ENCODE data around the gene POTEE. TPM values are rescaled to one million over a fixed set of nuclear protein-coding genes. Genes with fewer than 3 reads are reported as not detected.
A peak's percentile ranks its signal among the peaks of the same experiment; 100 is the strongest.
"Not testable (repeated sequence)": the region's sequence is repeated elsewhere in the genome, so short reads cannot be mapped to it uniquely, and the experiment has no call there.

Gene POTEE
- total RNA-seq (2021) (2.1 to 2.6 TPM (median 2.2 TPM) in 3 replicates), Bru-seq, nascent RNA (percentile 62 among the genes with signal in this experiment)
- long read RNA-seq, experiment 1 = 0 reads
- long read RNA-seq, experiment 2 = 0 reads
- long read RNA-seq, experiment 3 = 0 reads

GRCh38 chr2:131209030-131209772, at the start of gene POTEE:
Gene POTEE, plus strand, starts transcription at chr2:131209536. Its CDS starts 8,867 bp downstream, at chr2:131218403.
- ATAC-seq = peak; percentile 82
- H3K27ac Mint-ChIP-seq; H3K4me1 Mint-ChIP-seq; H3K27me3 Mint-ChIP-seq (ENCODE audit: low read depth); H3K9me3 Mint-ChIP-seq; DNase-seq (ENCODE audit: low spot score); CTCF ChIA-PET; H3K36me3 Mint-ChIP-seq: not testable (repeated sequence)
- H3K4me3 Mint-ChIP-seq = peak within 1 kb of the TSS; percentile 65
- POLR2A ChIA-PET = interaction anchor here (1.1 kb wide), 1 partner anchor 1080 kb away, joined by 6 read pairs; the partner anchor contains the start of gene POTEF

- H3K4me3 Mint-ChIP-seq; ATAC-seq; H3K27ac Mint-ChIP-seq; H3K36me3 Mint-ChIP-seq; POLR2A ChIA-PET; H3K4me1 Mint-ChIP-seq; H3K9me3 Mint-ChIP-seq; H3K27me3 Mint-ChIP-seq (ENCODE audit: low read depth); DNase-seq (ENCODE audit: low spot score): not testable (repeated sequence)
- CTCF ChIA-PET = interaction anchor here (0.8 to 1.3 kb wide), 2 partner anchors 8 to 11 kb away, joined by 3 to 6 read pairs; no protein-coding TSS in a partner anchor
Measured at GRCh38 chr2:131165562-131165961, 43.8 kb upstream of the POTEE start.

- POLR2A ChIA-PET = no interaction called here
- ATAC-seq (no peak), DNase-seq (ENCODE audit: low spot score) (no peak)
- H3K27ac Mint-ChIP-seq = no peak overlapping the region
- no peaks in the 10 kb centered on the region for H3K27me3 Mint-ChIP-seq (ENCODE audit: low read depth)
- H3K9me3 Mint-ChIP-seq = peaks cover 3% of the 10 kb centered on the region; the same call in 1 of the 2 replicates
- no peaks in the 10 kb centered on the region for H3K36me3 Mint-ChIP-seq
- TF ChIP-seq ZNF416 (CRISPR knock-in tag; IDR thresholded peaks at IDR 0.05) = no peak
- no peak for TF ChIP-seq CREM (CRISPR knock-in tag; IDR thresholded peaks at IDR 0.05)
- TF ChIP-seq ZNF281 (CRISPR knock-in tag; IDR thresholded peaks at IDR 0.05) = no peak
- no peak for TF ChIP-seq ZNF232 (CRISPR knock-in tag; IDR thresholded peaks at IDR 0.05)
- H3K4me3 Mint-ChIP-seq = no peak overlapping the region
- H3K4me1 Mint-ChIP-seq = peaks cover 3% of the 10 kb centered on the region; the same call in 1 of the 2 replicates
- CTCF ChIA-PET = interaction anchor here (1.2 kb wide), 1 partner anchor 15 kb away, joined by 4 read pairs; no protein-coding TSS in a partner anchor
Measured at GRCh38 chr2:131168538-131168937, 40.8 kb upstream of the POTEE start.

GRCh38 chr2:131178050-131178449, 31.3 kb upstream of the POTEE start:
- H3K9me3 Mint-ChIP-seq, ATAC-seq, CTCF ChIA-PET: not testable (repeated sequence)

GRCh38 chr2:131178721-131179418, 30.5 kb upstream of the POTEE start:
- H3K27ac Mint-ChIP-seq; H3K4me1 Mint-ChIP-seq; CTCF ChIA-PET; ATAC-seq; H3K4me3 Mint-ChIP-seq; DNase-seq (ENCODE audit: low spot score); POLR2A ChIA-PET; H3K9me3 Mint-ChIP-seq; H3K36me3 Mint-ChIP-seq; H3K27me3 Mint-ChIP-seq (ENCODE audit: low read depth): not testable (repeated sequence)

More at GRCh38 chr2:131178050-131178449, 31.3 kb upstream of the POTEE start:
- H3K27ac Mint-ChIP-seq; DNase-seq (ENCODE audit: low spot score); POLR2A ChIA-PET; H3K4me3 Mint-ChIP-seq; H3K4me1 Mint-ChIP-seq; H3K36me3 Mint-ChIP-seq; H3K27me3 Mint-ChIP-seq (ENCODE audit: low read depth): not testable (repeated sequence)

GRCh38 chr2:131181451-131181850, 27.9 kb upstream of the POTEE start:
- H3K4me3 Mint-ChIP-seq; H3K9me3 Mint-ChIP-seq; H3K36me3 Mint-ChIP-seq; POLR2A ChIA-PET; H3K4me1 Mint-ChIP-seq; H3K27me3 Mint-ChIP-seq (ENCODE audit: low read depth); DNase-seq (ENCODE audit: low spot score); ATAC-seq; H3K27ac Mint-ChIP-seq: not testable (repeated sequence)
- CTCF ChIA-PET = interaction anchor here (0.5 kb wide), 1 partner anchor 311 kb away, joined by 3 read pairs; no protein-coding TSS in a partner anchor

GRCh38 chr2:131193421-131193820, 15.9 kb upstream of the POTEE start:
- H3K27me3 Mint-ChIP-seq (ENCODE audit: low read depth); ATAC-seq; H3K36me3 Mint-ChIP-seq; H3K4me1 Mint-ChIP-seq; H3K27ac Mint-ChIP-seq; CTCF ChIA-PET; POLR2A ChIA-PET; H3K9me3 Mint-ChIP-seq; DNase-seq (ENCODE audit: low spot score); H3K4me3 Mint-ChIP-seq: not testable (repeated sequence)

- CTCF ChIA-PET; H3K27ac Mint-ChIP-seq; DNase-seq (ENCODE audit: low spot score); H3K4me3 Mint-ChIP-seq; H3K36me3 Mint-ChIP-seq; H3K4me1 Mint-ChIP-seq; POLR2A ChIA-PET; H3K9me3 Mint-ChIP-seq; ATAC-seq; H3K27me3 Mint-ChIP-seq (ENCODE audit: low read depth): not testable (repeated sequence)
Measured at GRCh38 chr2:131196186-131196585, 13.2 kb upstream of the POTEE start.

Data from WTC11 (cell line).